Fibroblast of the aortic adventitia (primary cell): ENCODE measurements around the gene LMX1B. TPM values are rescaled to one million over a fixed set of nuclear protein-coding genes. Genes with fewer than 3 reads are reported as not detected.

ENCODE experiments used
- DNase-seq: peaks from one replicate; pipeline ENCODE4 v3.0.0-alpha.2; 2010; ENCODE audit warnings: low read depth
- H3K4me3 ChIP-seq: 2 replicates; pipeline ENCODE4 v1.5.1; 2011; ENCODE audit warnings: low read depth, mild to moderate bottlenecking, control low read depth, low read length, moderate library complexity
- total RNA-seq: library from RNA; depleted of rRNA; stranded (reverse); fragments of >200 nt; gene quantifications from 2 replicates; pipeline ENCODE4 v1.2.3, GENCODE V29; 2012; ENCODE audit warnings: low replicate concordance
- TF ChIP-seq, protein P1 (sequence below): IDR thresholded peaks from 2 replicates; pipeline ENCODE4 v1.5.1; 2011; ENCODE audit warnings: mild to moderate bottlenecking, low read length, control low read depth, inconsistent platforms; ENCODE audit not compliant: insufficient read depth

LMX1B gene
- total RNA-seq, 1 donor, result not detected

DNA sequence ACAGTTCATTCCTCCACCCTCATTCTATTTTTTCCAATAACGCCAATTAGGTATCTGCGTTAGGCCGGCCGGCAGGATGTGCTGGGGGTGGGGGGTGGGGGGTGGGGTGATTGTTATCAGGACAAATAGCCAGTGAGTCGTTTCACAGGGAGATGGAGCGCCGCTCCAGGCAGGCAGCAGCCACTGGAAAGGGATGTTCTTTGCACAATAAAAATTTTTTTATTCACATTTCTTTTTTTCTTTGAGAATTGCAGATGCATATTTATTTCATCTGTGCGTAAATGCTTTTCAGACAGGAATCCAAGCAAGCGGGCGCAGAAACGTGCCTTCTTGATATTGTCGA, 4.1 kb downstream of the LMX1B start:
- TF ChIP-seq, protein P1, sequence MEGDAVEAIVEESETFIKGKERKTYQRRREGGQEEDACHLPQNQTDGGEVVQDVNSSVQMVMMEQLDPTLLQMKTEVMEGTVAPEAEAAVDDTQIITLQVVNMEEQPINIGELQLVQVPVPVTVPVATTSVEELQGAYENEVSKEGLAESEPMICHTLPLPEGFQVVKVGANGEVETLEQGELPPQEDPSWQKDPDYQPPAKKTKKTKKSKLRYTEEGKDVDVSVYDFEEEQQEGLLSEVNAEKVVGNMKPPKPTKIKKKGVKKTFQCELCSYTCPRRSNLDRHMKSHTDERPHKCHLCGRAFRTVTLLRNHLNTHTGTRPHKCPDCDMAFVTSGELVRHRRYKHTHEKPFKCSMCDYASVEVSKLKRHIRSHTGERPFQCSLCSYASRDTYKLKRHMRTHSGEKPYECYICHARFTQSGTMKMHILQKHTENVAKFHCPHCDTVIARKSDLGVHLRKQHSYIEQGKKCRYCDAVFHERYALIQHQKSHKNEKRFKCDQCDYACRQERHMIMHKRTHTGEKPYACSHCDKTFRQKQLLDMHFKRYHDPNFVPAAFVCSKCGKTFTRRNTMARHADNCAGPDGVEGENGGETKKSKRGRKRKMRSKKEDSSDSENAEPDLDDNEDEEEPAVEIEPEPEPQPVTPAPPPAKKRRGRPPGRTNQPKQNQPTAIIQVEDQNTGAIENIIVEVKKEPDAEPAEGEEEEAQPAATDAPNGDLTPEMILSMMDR, result no peak
- no peak for DNase-seq
- no peak overlapping the region for H3K4me3 ChIP-seq

DNA sequence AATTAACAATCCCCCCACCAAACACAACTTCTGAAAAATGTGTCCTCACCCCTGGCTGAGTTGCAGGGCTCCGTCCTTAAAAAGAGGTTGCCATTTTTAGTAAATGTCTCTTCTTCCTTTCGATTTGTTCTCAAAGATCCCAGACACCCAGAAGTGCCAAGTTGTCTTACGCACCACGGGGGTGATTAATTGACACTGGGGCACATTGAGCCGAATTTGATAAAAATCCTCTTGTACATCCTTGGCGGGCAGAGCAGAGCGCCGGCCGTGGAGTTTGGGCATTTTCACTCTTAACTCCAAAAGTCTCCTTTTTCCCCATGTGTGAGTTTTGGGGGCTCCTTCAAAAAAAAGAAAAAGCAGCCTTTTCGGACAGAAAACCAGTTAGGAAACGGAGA, 4.5 kb downstream of the LMX1B start:
- no peak for DNase-seq
- no peak overlapping the region for H3K4me3 ChIP-seq
- TF ChIP-seq, protein P1, result no peak

DNA sequence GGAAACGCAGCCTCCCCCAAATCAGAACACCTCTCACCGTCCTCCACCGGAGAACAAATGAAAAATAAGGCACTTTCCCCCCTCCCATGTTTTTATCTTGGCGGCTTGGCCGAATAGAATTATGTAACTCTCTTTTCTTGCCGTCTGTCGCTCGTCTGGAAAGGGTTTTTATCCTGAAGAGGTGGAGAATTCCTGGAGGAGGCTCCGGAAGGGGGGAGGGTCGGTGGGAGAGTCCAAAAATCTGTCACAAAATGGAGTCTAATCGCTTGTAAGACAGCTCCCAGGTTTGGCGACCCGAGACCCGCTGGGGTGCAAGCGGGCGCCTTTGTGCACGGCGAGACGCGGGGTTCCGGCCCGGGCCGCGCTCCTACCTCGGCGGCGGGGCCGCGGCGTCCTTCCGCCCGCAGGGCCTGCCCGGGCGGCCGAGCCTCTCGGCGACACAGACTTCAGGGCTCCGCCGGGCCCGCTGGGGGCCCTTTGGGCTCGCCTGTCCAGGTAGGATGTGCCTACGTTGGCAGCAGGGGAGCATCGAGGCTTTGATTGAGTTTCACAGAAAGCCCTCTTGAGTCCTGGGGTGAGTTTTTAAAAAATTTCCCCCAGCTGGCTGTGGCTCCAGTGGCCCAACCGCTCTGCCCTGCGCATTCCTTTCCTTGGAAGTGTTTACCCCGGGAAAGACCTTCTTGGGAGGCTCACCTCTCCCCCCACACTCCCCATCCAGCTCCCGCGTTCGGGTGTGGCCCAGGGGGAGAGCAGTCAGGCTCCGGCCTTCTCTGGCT, 5.0 kb downstream of the LMX1B start:
- no peak for DNase-seq
- TF ChIP-seq, protein P1, result no peak
- H3K4me3 ChIP-seq, result no peak overlapping the region

DNA sequence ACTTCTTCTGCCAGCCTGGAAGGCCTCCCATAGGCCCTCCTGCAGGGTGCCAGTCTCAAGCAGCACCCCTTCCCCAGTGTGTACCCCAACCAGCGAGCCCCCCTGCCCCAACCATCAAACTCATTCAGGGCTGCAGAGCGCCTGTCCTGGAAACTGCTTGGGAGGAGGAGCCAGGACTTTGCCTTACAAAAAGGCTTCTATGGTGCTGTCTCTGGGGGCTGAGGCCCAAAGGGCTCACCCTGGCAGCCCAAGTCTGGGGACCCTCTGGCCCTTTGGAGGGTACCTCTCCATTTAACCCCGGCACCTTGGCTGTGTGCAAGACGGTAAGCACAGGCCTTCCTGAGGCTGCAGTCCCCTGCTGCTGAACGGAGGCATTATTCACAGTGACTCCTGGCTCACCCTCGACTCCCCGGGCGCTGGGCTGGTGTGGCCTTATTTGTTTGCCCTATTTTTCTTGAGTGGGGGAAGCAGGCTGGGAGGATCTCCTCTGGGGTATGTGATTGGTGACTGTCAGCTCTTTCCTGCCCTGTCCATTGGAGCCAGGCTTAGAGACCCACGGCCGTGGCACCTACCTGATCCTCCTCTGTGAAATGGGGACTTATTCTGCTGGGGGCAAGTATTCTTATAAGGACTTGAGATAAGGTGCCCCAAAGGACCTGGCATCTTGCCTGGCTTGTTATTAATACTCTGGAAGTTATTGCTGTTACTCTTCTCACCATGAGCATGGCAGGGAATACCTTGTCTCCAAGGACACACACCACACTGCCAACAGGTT, 5.8 kb downstream of the LMX1B start:
- H3K4me3 ChIP-seq, result no peak overlapping the region
- DNase-seq, result no peak
- TF ChIP-seq, protein P1, result no peak

DNA sequence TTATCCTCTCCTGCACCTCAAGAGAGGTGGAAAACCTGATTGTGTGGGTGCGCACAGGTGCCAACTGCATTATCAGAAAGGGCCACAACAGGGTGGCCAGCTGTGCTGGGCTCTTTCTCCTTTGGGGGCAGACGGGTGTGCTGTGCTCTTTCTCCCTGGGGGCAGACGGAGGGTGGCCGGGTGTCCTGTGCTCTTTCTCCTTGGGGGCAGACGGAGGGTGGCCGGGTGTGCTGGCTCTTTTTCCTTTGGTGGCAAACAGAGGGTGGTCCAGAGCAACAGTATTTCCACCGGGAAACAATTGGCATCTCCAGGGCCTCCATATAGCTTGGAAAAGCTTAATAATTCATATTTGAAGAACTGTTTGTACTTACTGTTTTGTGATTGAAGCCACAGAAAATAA, 6.8 kb downstream of the LMX1B start:
- TF ChIP-seq, protein P1, result no peak
- DNase-seq, result no peak
- no peak overlapping the region for H3K4me3 ChIP-seq

DNA sequence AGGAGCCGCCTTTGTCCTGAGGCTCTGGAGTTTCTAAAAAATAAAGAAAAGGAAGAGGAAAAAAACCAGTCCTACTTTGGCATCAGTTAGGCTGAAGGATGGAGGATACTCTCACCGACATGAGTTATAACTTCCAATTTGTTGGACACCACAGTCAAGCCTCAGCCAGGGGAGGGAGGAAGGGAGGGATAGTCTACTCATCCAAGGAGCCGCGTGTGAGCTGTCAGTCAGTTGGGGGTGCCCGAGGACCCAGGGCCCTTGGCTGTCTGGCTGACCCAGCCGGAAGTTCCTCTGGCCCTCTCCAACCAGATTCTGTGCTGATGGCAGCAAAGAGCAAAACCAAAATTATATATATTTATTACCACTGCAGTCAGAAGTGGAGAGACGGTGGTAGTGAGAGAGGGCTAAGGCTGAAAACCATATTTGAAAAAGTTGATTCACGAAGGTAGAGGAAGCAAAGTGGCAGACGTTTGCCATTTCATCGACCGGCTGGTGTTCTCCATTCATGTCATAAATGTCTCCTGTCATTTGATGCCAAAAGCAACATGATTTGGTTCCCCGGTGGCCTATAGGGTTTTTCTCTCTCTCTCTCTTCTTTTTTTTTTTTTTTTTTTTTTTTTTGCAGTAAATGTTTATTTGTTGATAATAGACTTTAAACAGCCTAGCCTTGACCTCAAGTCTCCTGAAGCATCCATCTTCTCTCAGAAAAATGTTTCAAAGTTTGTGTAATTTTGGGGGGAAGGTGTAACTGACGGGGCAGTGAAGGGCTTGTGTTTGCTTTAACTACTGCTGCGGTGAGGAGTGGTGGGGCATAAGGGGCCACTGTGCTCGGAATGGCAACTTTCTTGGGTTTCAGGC, 7.6 kb downstream of the LMX1B start:
- DNase-seq, result no peak
- H3K4me3 ChIP-seq, result no peak overlapping the region
- TF ChIP-seq, protein P1, result no peak
